ENCODE measurements around the gene EN1. TPM values are rescaled to one million over a fixed set of nuclear protein-coding genes. Genes with fewer than 3 reads are reported as not detected.

The EN1 gene
- total RNA-seq, 1 donor: not detected

- DNase-seq (ENCODE audit: low read depth in 2 of 3, low spot score in 2 of 3): no peak
Observed at GRCh38 chr2:118826093-118826492, 21.4 kb downstream of the EN1 start.

GRCh38 chr2:118823633-118824032 is 23.8 kb downstream of the EN1 start:
- no peak for DNase-seq (ENCODE audit: low read depth in 2 of 3, low spot score in 2 of 3)

GRCh38 chr2:118822572-118822971 is 24.9 kb downstream of the EN1 start:
- DNase-seq (ENCODE audit: low read depth in 2 of 3, low spot score in 2 of 3): no peak

- no peak for DNase-seq (ENCODE audit: low read depth in 2 of 3, low spot score in 2 of 3)
Observed at GRCh38 chr2:118822015-118822414, 25.4 kb downstream of the EN1 start.

GRCh38 chr2:118817469-118817868 is 30.0 kb downstream of the EN1 start:
- DNase-seq (ENCODE audit: low read depth in 2 of 3, low spot score in 2 of 3): no peak

GRCh38 chr2:118816669-118817068 is 30.8 kb downstream of the EN1 start:
- no peak for DNase-seq (ENCODE audit: low read depth in 2 of 3, low spot score in 2 of 3)

GRCh38 chr2:118815731-118816130 is 31.7 kb downstream of the EN1 start:
- no peak for DNase-seq (ENCODE audit: low read depth in 2 of 3, low spot score in 2 of 3)

GRCh38 chr2:118815314-118815713 is 32.1 kb downstream of the EN1 start:
- no peak for DNase-seq (ENCODE audit: low read depth in 2 of 3, low spot score in 2 of 3)

- DNase-seq (ENCODE audit: low read depth in 2 of 3, low spot score in 2 of 3): no peak
Observed at GRCh38 chr2:118814368-118814767, 33.1 kb downstream of the EN1 start.

- no peak for DNase-seq (ENCODE audit: low read depth in 2 of 3, low spot score in 2 of 3)
Observed at GRCh38 chr2:118813601-118814339, 33.7 kb downstream of the EN1 start.

GRCh38 chr2:118813111-118813510 is 34.3 kb downstream of the EN1 start:
- DNase-seq (ENCODE audit: low read depth in 2 of 3, low spot score in 2 of 3): no peak

GRCh38 chr2:118812552-118812951 is 34.9 kb downstream of the EN1 start:
- no peak for DNase-seq (ENCODE audit: low read depth in 2 of 3, low spot score in 2 of 3)

- DNase-seq (ENCODE audit: low read depth in 2 of 3, low spot score in 2 of 3): no peak
Observed at GRCh38 chr2:118811514-118812115, 35.8 kb downstream of the EN1 start.

GRCh38 chr2:118810766-118811165 is 36.7 kb downstream of the EN1 start:
- DNase-seq (ENCODE audit: low read depth in 2 of 3, low spot score in 2 of 3): no peak

- no peak for DNase-seq (ENCODE audit: low read depth in 2 of 3, low spot score in 2 of 3)
Observed at GRCh38 chr2:118808429-118808809, 39.0 kb downstream of the EN1 start.

- no peak for DNase-seq (ENCODE audit: low read depth in 2 of 3, low spot score in 2 of 3)
Observed at GRCh38 chr2:118807668-118808428, 39.6 kb downstream of the EN1 start.

GRCh38 chr2:118806797-118807667 is 40.4 kb downstream of the EN1 start:
- DNase-seq (ENCODE audit: low read depth in 2 of 3, low spot score in 2 of 3): no peak

- no peak for DNase-seq (ENCODE audit: low read depth in 2 of 3, low spot score in 2 of 3)
Observed at GRCh38 chr2:118805064-118805690, 42.3 kb downstream of the EN1 start.

GRCh38 chr2:118803012-118803411 is 44.4 kb downstream of the EN1 start:
- no peak for DNase-seq (ENCODE audit: low read depth in 2 of 3, low spot score in 2 of 3)

- DNase-seq (ENCODE audit: low read depth in 2 of 3, low spot score in 2 of 3): no peak
Observed at GRCh38 chr2:118801151-118801550, 46.3 kb downstream of the EN1 start.

Measured in hematopoietic multipotent progenitor cell (in vitro differentiated cells).